HepG2 (cell line): ENCODE results near the gene ZFP90. TPM values are rescaled to one million over a fixed set of nuclear protein-coding genes. Genes with fewer than 3 reads are reported as not detected.
A peak's percentile ranks its signal among the peaks of the same experiment; 100 is the strongest.

Source experiments
- AHR ChIP-seq: IDR thresholded peaks from 2 replicates; pipeline ENCODE4 v1.6.1; 2018; ENCODE audit warnings: missing genetic modification reagents, missing compliant biosample characterization
- DPF2 ChIP-seq: sonication (generic); formaldehyde crosslinking; IDR thresholded peaks from 2 replicates; pipeline ENCODE4 v1.4.0; 2020; ENCODE audit warnings: mild to moderate bottlenecking, low read depth, missing genetic modification reagents, borderline replicate concordance
- HMGA1 ChIP-seq: sonication (generic); formaldehyde crosslinking; conservative IDR thresholded peaks from 2 replicates; pipeline ENCODE4 v1.4.0; 2020; ENCODE audit warnings: missing genetic modification reagents
- JUNB ChIP-seq: sonication (generic); formaldehyde crosslinking; IDR thresholded peaks from 2 replicates; pipeline ENCODE4 v1.8.0; 2022; ENCODE audit warnings: missing genetic modification reagents, mild to moderate bottlenecking, borderline replicate concordance
- KAT8 ChIP-seq: IDR thresholded peaks from 2 replicates; pipeline ENCODE4 v1.6.1; 2016; ENCODE audit warnings: missing genetic modification reagents, missing compliant biosample characterization
- MAZ ChIP-seq, 2 experiments: sonication (generic) in 1 of 2; formaldehyde crosslinking in 1 of 2; IDR thresholded peaks; 2 replicates each; pipeline versions ENCODE4 v1.5.0 to v1.6.1; 2012 to 2020; ENCODE audit warnings: low read depth in 2 of 2, mild to moderate bottlenecking in 2 of 2, borderline replicate concordance in 1 of 2, improper control_type of control experiment in 1 of 2, low read length in 1 of 2, missing genetic modification reagents in 1 of 2, moderate library complexity in 1 of 2
- SMYD3 ChIP-seq: sonication (generic); formaldehyde crosslinking; IDR thresholded peaks from 2 replicates; pipeline ENCODE4 v1.8.1; 2023; ENCODE audit warnings: mild to moderate bottlenecking, missing genetic modification reagents
- SP1 ChIP-seq, 2 experiments: fragments of 450-650 bp in 1 of 2; sonication (generic) in 1 of 2; formaldehyde crosslinking in 1 of 2; IDR thresholded peaks; 2 replicates each; pipeline versions ENCODE4 v1.4.0 to v1.6.1; 2016 to 2020; ENCODE audit warnings: missing genetic modification reagents in 1 of 2
- SPEN ChIP-seq: sonication (generic); formaldehyde crosslinking; IDR thresholded peaks from 2 replicates; pipeline ENCODE4 v1.5.1; 2020; ENCODE audit warnings: low read depth, mild to moderate bottlenecking, missing genetic modification reagents
- ZNF34 ChIP-seq: sonication (generic); formaldehyde crosslinking; IDR thresholded peaks from 2 replicates; pipeline ENCODE4 v1.4.0; 2020; ENCODE audit warnings: mild to moderate bottlenecking, missing genetic modification reagents, borderline replicate concordance
- ZNF839 ChIP-seq: sonication (generic); formaldehyde crosslinking; IDR thresholded peaks from 2 replicates; pipeline ENCODE4 v1.4.0; 2020; ENCODE audit warnings: missing genetic modification reagents, mild to moderate bottlenecking, borderline replicate concordance
- polyA plus RNA-seq, 8 experiments: library from polyadenylated mRNA; depleted of rRNA in 3 of 8; stranded (reverse) in 7 of 8; unstranded in 1 of 8; fragments of >200 nt; fragmentation: Illumina TruSeq in 4 of 8; extraction: Trizol in 4 of 8; gene quantifications; 2 replicates each; pipeline versions ENCODE4 v1.2.1 to v1.2.3, GENCODE V29; 2011 to 2016; ENCODE audit warnings: low read depth in 4 of 8, missing spikeins in 1 of 8, mixed read lengths in 1 of 8; ENCODE audit not compliant: insufficient read depth in 1 of 8
- total RNA-seq, 5 experiments: library from RNA; depleted of rRNA; stranded (reverse); fragments of >200 nt; fragmentation: Illumina TruSeq; extraction: Trizol; gene quantifications; 2 replicates each; pipeline ENCODE4 v1.2.3, GENCODE V29; 2016; ENCODE audit warnings: low read depth in 1 of 5
- TF ChIP-seq, protein P1 (sequence below): sonication (generic); formaldehyde crosslinking; IDR thresholded peaks from 2 replicates; pipeline ENCODE4 v1.4.0; 2020; ENCODE audit warnings: missing genetic modification reagents, borderline replicate concordance
- TF ChIP-seq, protein P2 (sequence below): sonication (generic); formaldehyde crosslinking; IDR thresholded peaks from 2 replicates; pipeline ENCODE4 v1.4.0; 2020; ENCODE audit warnings: missing genetic modification reagents
- TF ChIP-seq, protein P3 (sequence below): sonication (generic); formaldehyde crosslinking; IDR thresholded peaks from 2 replicates; pipeline ENCODE4 v1.4.0; 2020; ENCODE audit warnings: missing genetic modification reagents
- TF ChIP-seq, protein P4 (sequence below): sonication (generic); formaldehyde crosslinking; IDR thresholded peaks from 2 replicates; pipeline ENCODE4 v1.5.0; 2020; ENCODE audit warnings: missing genetic modification reagents

ZFP90 gene
- total and polyA plus RNA-seq, 2 of the 13 experiments (the other 11 are each of a cell fraction or from before 2014, with no cell fraction given): 17.6 to 18.9 TPM

DNA sequence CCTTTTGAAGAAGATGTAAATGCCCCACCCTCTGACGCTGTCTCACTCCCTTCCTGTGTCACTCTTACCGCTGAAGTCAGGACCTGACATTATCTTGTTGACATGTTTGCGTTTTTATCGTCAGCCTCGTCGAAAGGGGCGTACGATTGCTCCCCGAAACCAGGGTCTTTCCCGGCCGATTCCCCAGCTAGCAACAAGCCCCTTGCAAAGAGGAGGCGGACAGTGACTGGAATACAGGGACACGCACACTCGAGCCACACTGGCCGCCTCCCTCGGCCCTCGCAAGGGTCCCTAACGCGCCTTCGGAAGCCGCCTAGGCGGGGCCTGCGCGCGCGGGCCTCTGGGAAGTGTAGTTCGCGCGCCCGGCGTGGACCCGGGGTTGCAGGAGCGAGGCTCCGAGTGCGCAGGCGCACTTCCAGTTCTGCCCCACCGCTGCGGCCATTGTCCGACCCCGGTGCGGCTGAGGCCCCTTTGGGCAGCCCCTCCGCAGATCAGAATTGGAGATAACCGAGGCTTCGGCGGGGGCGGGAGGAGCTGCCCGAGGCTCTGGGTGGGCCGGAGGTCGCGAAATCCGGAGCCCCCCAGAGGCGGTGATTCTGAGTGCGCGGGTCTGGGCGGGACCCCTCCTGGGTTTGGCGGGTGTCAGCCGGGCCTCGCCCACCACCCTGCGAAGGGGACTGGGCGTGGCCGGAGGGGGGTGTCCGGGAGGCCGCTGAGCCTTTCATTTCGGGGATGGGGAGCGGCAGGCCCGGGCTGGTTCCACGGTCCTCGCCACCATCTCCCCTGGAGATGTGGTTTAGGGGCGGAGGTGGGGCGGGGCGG lies at the start of gene ZFP90 (continued):
- TF ChIP-seq, protein P1, sequence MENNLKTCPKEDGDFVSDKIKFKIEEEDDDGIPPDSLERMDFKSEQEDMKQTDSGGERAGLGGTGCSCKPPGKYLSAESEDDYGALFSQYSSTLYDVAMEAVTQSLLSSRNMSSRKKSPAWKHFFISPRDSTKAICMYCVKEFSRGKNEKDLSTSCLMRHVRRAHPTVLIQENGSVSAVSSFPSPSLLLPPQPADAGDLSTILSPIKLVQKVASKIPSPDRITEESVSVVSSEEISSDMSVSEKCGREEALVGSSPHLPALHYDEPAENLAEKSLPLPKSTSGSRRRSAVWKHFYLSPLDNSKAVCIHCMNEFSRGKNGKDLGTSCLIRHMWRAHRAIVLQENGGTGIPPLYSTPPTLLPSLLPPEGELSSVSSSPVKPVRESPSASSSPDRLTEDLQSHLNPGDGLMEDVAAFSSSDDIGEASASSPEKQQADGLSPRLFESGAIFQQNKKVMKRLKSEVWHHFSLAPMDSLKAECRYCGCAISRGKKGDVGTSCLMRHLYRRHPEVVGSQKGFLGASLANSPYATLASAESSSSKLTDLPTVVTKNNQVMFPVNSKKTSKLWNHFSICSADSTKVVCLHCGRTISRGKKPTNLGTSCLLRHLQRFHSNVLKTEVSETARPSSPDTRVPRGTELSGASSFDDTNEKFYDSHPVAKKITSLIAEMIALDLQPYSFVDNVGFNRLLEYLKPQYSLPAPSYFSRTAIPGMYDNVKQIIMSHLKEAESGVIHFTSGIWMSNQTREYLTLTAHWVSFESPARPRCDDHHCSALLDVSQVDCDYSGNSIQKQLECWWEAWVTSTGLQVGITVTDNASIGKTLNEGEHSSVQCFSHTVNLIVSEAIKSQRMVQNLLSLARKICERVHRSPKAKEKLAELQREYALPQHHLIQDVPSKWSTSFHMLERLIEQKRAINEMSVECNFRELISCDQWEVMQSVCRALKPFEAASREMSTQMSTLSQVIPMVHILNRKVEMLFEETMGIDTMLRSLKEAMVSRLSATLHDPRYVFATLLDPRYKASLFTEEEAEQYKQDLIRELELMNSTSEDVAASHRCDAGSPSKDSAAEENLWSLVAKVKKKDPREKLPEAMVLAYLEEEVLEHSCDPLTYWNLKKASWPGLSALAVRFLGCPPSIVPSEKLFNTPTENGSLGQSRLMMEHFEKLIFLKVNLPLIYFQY (CRISPR knock-in tag): no peak; the same call in 1 of the 2 replicates
- TF ChIP-seq KAT8 (CRISPR knock-in tag) (peak; percentile 78), JUNB (no peak), AHR (CRISPR knock-in tag) (peak; percentile 72; the same call in 1 of the 2 replicates), HMGA1 (CRISPR knock-in tag) (no peak), DPF2 (CRISPR knock-in tag) (no peak), MAZ (IDR thresholded peaks at IDR 0.05; ENCODE audit: borderline replicate concordance, low read depth, low read length) (no peak), MAZ (CRISPR knock-in tag; IDR thresholded peaks at IDR 0.05; ENCODE audit: low read depth) (no peak; the same call in 1 of the 2 replicates), SMYD3 (CRISPR knock-in tag) (peak; percentile 75; the same call in 1 of the 2 replicates), SPEN (CRISPR knock-in tag) (peak; percentile 66), ZNF34 (no peak), SP1 (IDR thresholded peaks at IDR 0.05) (no peak), SP1 (CRISPR knock-in tag; IDR thresholded peaks at IDR 0.05) (peak; percentile 62), ZNF839 (CRISPR knock-in tag) (no peak)
- TF ChIP-seq, protein P2, sequence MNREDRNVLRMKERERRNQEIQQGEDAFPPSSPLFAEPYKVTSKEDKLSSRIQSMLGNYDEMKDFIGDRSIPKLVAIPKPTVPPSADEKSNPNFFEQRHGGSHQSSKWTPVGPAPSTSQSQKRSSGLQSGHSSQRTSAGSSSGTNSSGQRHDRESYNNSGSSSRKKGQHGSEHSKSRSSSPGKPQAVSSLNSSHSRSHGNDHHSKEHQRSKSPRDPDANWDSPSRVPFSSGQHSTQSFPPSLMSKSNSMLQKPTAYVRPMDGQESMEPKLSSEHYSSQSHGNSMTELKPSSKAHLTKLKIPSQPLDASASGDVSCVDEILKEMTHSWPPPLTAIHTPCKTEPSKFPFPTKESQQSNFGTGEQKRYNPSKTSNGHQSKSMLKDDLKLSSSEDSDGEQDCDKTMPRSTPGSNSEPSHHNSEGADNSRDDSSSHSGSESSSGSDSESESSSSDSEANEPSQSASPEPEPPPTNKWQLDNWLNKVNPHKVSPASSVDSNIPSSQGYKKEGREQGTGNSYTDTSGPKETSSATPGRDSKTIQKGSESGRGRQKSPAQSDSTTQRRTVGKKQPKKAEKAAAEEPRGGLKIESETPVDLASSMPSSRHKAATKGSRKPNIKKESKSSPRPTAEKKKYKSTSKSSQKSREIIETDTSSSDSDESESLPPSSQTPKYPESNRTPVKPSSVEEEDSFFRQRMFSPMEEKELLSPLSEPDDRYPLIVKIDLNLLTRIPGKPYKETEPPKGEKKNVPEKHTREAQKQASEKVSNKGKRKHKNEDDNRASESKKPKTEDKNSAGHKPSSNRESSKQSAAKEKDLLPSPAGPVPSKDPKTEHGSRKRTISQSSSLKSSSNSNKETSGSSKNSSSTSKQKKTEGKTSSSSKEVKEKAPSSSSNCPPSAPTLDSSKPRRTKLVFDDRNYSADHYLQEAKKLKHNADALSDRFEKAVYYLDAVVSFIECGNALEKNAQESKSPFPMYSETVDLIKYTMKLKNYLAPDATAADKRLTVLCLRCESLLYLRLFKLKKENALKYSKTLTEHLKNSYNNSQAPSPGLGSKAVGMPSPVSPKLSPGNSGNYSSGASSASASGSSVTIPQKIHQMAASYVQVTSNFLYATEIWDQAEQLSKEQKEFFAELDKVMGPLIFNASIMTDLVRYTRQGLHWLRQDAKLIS (CRISPR knock-in tag): no peak
- TF ChIP-seq, protein P3, sequence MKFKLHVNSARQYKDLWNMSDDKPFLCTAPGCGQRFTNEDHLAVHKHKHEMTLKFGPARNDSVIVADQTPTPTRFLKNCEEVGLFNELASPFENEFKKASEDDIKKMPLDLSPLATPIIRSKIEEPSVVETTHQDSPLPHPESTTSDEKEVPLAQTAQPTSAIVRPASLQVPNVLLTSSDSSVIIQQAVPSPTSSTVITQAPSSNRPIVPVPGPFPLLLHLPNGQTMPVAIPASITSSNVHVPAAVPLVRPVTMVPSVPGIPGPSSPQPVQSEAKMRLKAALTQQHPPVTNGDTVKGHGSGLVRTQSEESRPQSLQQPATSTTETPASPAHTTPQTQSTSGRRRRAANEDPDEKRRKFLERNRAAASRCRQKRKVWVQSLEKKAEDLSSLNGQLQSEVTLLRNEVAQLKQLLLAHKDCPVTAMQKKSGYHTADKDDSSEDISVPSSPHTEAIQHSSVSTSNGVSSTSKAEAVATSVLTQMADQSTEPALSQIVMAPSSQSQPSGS (CRISPR knock-in tag): peak; percentile 70
- TF ChIP-seq, protein P4, sequence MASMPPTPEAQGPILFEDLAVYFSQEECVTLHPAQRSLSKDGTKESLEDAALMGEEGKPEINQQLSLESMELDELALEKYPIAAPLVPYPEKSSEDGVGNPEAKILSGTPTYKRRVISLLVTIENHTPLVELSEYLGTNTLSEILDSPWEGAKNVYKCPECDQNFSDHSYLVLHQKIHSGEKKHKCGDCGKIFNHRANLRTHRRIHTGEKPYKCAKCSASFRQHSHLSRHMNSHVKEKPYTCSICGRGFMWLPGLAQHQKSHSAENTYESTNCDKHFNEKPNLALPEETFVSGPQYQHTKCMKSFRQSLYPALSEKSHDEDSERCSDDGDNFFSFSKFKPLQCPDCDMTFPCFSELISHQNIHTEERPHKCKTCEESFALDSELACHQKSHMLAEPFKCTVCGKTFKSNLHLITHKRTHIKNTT: no peak
